CD14-positive monocyte (primary cell): ENCODE data around the gene CHL1. TPM values are rescaled to one million over a fixed set of nuclear protein-coding genes. Genes with fewer than 3 reads are reported as not detected.

ENCODE experiments used
- DNase-seq, 3 donors: peaks; one replicate each; pipeline ENCODE4 v3.0.0-alpha.2; 2011 to 2022
- H2AFZ ChIP-seq: 2 replicates; pipeline ENCODE4 v1.6.0; 2012; ENCODE audit warnings: mild to moderate bottlenecking, low read depth, low read length, inconsistent platforms; ENCODE audit not compliant: insufficient read depth, poor library complexity, severe bottlenecking
- H3K27ac ChIP-seq, 2 donors: 1 replicate in 1 of 2; 2 replicates in 1 of 2; pipeline ENCODE4 v1.5.1; 2012 to 2013; ENCODE audit warnings: low read length in 2 of 2, control low read depth in 1 of 2, inconsistent platforms in 1 of 2, low read depth in 1 of 2, mild to moderate bottlenecking in 1 of 2
- H3K27me3 ChIP-seq, 2 donors: one replicate each; pipeline versions ENCODE4 v1.6.0 to v1.6.1; 2011 to 2013; ENCODE audit warnings: low read length in 2 of 2; ENCODE audit not compliant: control insufficient read depth in 2 of 2, insufficient read depth in 2 of 2
- H3K36me3 ChIP-seq, 2 donors: replicated peaks in 1 of 2; 1 replicate in 1 of 2; 2 replicates in 1 of 2; pipeline versions ENCODE4 v1.5.1 to v1.6.1; 2012 to 2013; ENCODE audit warnings: low read length in 2 of 2, control low read depth in 1 of 2, inconsistent platforms in 1 of 2, mild to moderate bottlenecking in 1 of 2; ENCODE audit not compliant: insufficient read depth in 2 of 2, control insufficient read depth in 1 of 2
- H3K4me1 ChIP-seq, 2 donors: 1 replicate in 1 of 2; 2 replicates in 1 of 2; pipeline versions ENCODE4 v1.5.1 to v1.6.1; 2012 to 2013; ENCODE audit warnings: low read length in 2 of 2, control low read depth in 1 of 2, inconsistent platforms in 1 of 2, mild to moderate bottlenecking in 1 of 2, moderate library complexity in 1 of 2; ENCODE audit not compliant: insufficient read depth in 2 of 2, control insufficient read depth in 1 of 2
- H3K4me2 ChIP-seq: replicated peaks from 2 replicates; pipeline ENCODE3; 2012; ENCODE audit warnings: low read length, moderate library complexity, mild to moderate bottlenecking; ENCODE audit not compliant: poor library complexity, severe bottlenecking; ENCODE audit errors: extremely low read depth
- H3K4me3 ChIP-seq, 3 experiments: fragments of 200-600 bp in 1 of 3; sonication (generic) in 1 of 3; replicated peaks in 1 of 3; 1 replicate in 2 of 3; 2 replicates in 1 of 3; pipeline ENCODE4 v1.5.1; 2011 to 2013; ENCODE audit warnings: low read length in 3 of 3, mild to moderate bottlenecking in 3 of 3, control low read depth in 2 of 3, low read depth in 2 of 3, inconsistent platforms in 1 of 3, moderate library complexity in 1 of 3
- H3K79me2 ChIP-seq: 2 replicates; pipeline ENCODE4 v1.6.0; 2012; ENCODE audit warnings: mild to moderate bottlenecking, control low read depth, inconsistent platforms, low read length, moderate library complexity; ENCODE audit not compliant: insufficient read depth
- H3K9ac ChIP-seq: 2 replicates; pipeline ENCODE4 v1.6.0; 2017; ENCODE audit warnings: low read length, mild to moderate bottlenecking; ENCODE audit not compliant: insufficient read depth, poor library complexity, severe bottlenecking
- H3K9me3 ChIP-seq, 2 donors: replicated peaks in 1 of 2; 1 replicate in 1 of 2; 2 replicates in 1 of 2; pipeline versions ENCODE4 v1.5.1 to v1.6.1; 2012 to 2013; ENCODE audit warnings: low read length in 2 of 2, control low read depth in 1 of 2; ENCODE audit not compliant: control insufficient read depth in 1 of 2, insufficient read depth in 1 of 2
- H4K20me1 ChIP-seq: 2 replicates; pipeline ENCODE4 v1.6.0; 2012; ENCODE audit warnings: mild to moderate bottlenecking, low read length, control low read depth, moderate library complexity; ENCODE audit not compliant: insufficient read depth
- H3K27ac Mint-ChIP-seq, 7 donors: one replicate each; pipeline ENCODE4 v1.8.0; 2020; ENCODE audit warnings: mild to moderate bottlenecking in 7 of 7, mixed read lengths in 7 of 7, moderate library complexity in 6 of 7, inconsistent platforms in 2 of 7
- H3K27me3 Mint-ChIP-seq, 3 donors: one replicate each; pipeline ENCODE4 v1.8.0; 2021 to 2022; ENCODE audit warnings: low read depth in 3 of 3, mild to moderate bottlenecking in 3 of 3, mixed read lengths in 3 of 3, moderate library complexity in 3 of 3, inconsistent platforms in 1 of 3
- H3K36me3 Mint-ChIP-seq, 2 donors: one replicate each; pipeline ENCODE4 v1.8.0; 2020; ENCODE audit warnings: mixed read lengths in 2 of 2, inconsistent platforms in 1 of 2, mild to moderate bottlenecking in 1 of 2
- H3K4me1 Mint-ChIP-seq: one replicate; pipeline ENCODE4 v1.8.0; 2020; ENCODE audit warnings: mild to moderate bottlenecking, mixed read lengths
- H3K4me3 Mint-ChIP-seq, 2 donors: one replicate each; pipeline ENCODE4 v1.8.0; 2020; ENCODE audit warnings: mild to moderate bottlenecking in 2 of 2, mixed read lengths in 2 of 2, moderate library complexity in 1 of 2
- H3K9me3 Mint-ChIP-seq, 7 donors: one replicate each; pipeline ENCODE4 v1.8.0; 2020 to 2022; ENCODE audit warnings: mixed read lengths in 7 of 7, mild to moderate bottlenecking in 6 of 7, moderate library complexity in 6 of 7, inconsistent platforms in 2 of 7
- CTCF ChIP-seq: fragments of 200-600 bp; IDR thresholded peaks from one replicate; pipeline ENCODE4 v1.8.0; 2022; ENCODE audit warnings: antibody characterized with exemption, mild to moderate bottlenecking
- WGBS: methylation state at CpG from one replicate; pipeline ENCODE4 v1.1.5; 2013; ENCODE audit warnings: missing lambda C conversion rate; ENCODE audit not compliant: insufficient coverage; 5-methylcytosine and 5-hydroxymethylcytosine counted together
- intact Hi-C, 2 donors: fragments of 100-400 bp; cut with micrococcal nuclease; formaldehyde crosslinking; loops; one replicate each; pipeline versions ENCODE4 v1.15.0 to v1.15.1; 2023
- polyA plus RNA-seq, 3 donors: library from polyadenylated mRNA; depleted of rRNA in 1 of 3; unstranded in 2 of 3; stranded (reverse) in 1 of 3; fragments of 300-500 nt in 2 of 3; fragments of >200 nt in 1 of 3; fragmentation: Illumina TruSeq in 2 of 3; gene quantifications; 1 replicate in 2 of 3; 2 replicates in 1 of 3; pipeline ENCODE4 v1.2.3, GENCODE V29; 2012 to 2021
- small RNA-seq: library from RNA; depleted of rRNA; stranded (forward); fragments of <200 nt; gene quantifications from one replicate; pipeline ENCODE3, GENCODE V24; 2012; ENCODE audit warnings: low read depth; ENCODE audit not compliant: insufficient read length

Gene CHL1
- polyA plus RNA-seq, 3 donors: not detected

- H3K4me3 ChIP-seq: no peak overlapping the region
- DNase-seq: no peak
- no peak overlapping the region for H3K27ac Mint-ChIP-seq
- H4K20me1 ChIP-seq: no peaks in the 10 kb centered on the region
- H3K4me1 Mint-ChIP-seq: no peaks in the 10 kb centered on the region
- no peaks in the 10 kb centered on the region for H3K27me3 ChIP-seq
- no peak overlapping the region for H3K4me3 Mint-ChIP-seq
- intact Hi-C loops: no loop called here
- no peak overlapping the region for H3K4me2 ChIP-seq
- H3K9me3 Mint-ChIP-seq: peaks cover 0 to 10% (median 0%) of the 10 kb centered on the region in 7 donors
- no peaks in the 10 kb centered on the region for H3K79me2 ChIP-seq
- H3K9me3 ChIP-seq: no peaks in the 10 kb centered on the region
- no peak for TF ChIP-seq CTCF
- WGBS: 88% methylated on average over 3 of the region's 8 CpGs
- H2AFZ ChIP-seq: no peak overlapping the region
- no peak overlapping the region for H3K27ac ChIP-seq
- no peak overlapping the region for H3K9ac ChIP-seq
- no peaks in the 10 kb centered on the region for H3K36me3 ChIP-seq
- H3K36me3 Mint-ChIP-seq: no peaks in the 10 kb centered on the region
- no peaks in the 10 kb centered on the region for H3K27me3 Mint-ChIP-seq
- no peaks in the 10 kb centered on the region for H3K4me1 ChIP-seq
Observed at GRCh38 chr3:458653-459310, 262.2 kb downstream of the CHL1 start.

Small RNA genes lying within 50 kb of the gene (small RNA-seq; reads per million reads assigned to genes)
- not detected for gene RNU6-1194P
